RPMI7951 (cell line): ENCODE data around the gene GAS2L2. TPM values are rescaled to one million over a fixed set of nuclear protein-coding genes. Genes with fewer than 3 reads are reported as not detected.

ENCODE experiments used
- DNase-seq: peaks from one replicate; pipeline ENCODE4 v3.0.0-alpha.2; 2012; ENCODE audit warnings: low read depth
- total RNA-seq: library from RNA; depleted of rRNA; stranded (reverse); fragments of >200 nt; shearing (Covaris generic); gene quantifications from 2 replicates; pipeline ENCODE4 v1.2.3, GENCODE V29; 2014; rRNA removed

Gene GAS2L2
- total RNA-seq, 1 experiment from 2014 or later, result not detected

GRCh38 chr17:35695613-35696012, 57.4 kb downstream of the GAS2L2 start:
- no peak for DNase-seq

- DNase-seq, result no peak
Measured at GRCh38 chr17:35694906-35695305, 58.1 kb downstream of the GAS2L2 start.

Other genes starting within 250 kb of the GAS2L2 start
- 0.20 TPM in 1 of 2 replicates, not detected in the other for gene SLFN12L, start 215.6 kb downstream of the GAS2L2 start, total RNA-seq
- not detected in 2 replicates for gene SLFN14, start 192.4 kb downstream of the GAS2L2 start, total RNA-seq
- gene PEX12, start 174.7 kb downstream of the GAS2L2 start, total RNA-seq, result 7.7 and 9.3 TPM in 2 replicates
- 47.2 and 64.0 TPM in 2 replicates for gene AP2B1, start 165.9 kb downstream of the GAS2L2 start, total RNA-seq
- gene RASL10B, start 21.6 kb downstream of the GAS2L2 start, total RNA-seq, result 1.1 and 1.6 TPM in 2 replicates
- not detected in 2 replicates for gene C17orf50, start 7.6 kb upstream of the GAS2L2 start, total RNA-seq
- gene MMP28, start 42.4 kb upstream of the GAS2L2 start, total RNA-seq, result not detected in 2 replicates
- 14.0 and 15.3 TPM in 2 replicates for gene TAF15, start 56.2 kb upstream of the GAS2L2 start, total RNA-seq
- not detected in 2 replicates for gene HEATR9, start 115.7 kb upstream of the GAS2L2 start, total RNA-seq
- gene CCL5, start 127.1 kb upstream of the GAS2L2 start, total RNA-seq, result 2.7 and 4.0 TPM in 2 replicates
- gene RDM1, start 177.5 kb upstream of the GAS2L2 start, total RNA-seq, result 0.96 and 2.4 TPM in 2 replicates
- not detected in 2 replicates for gene LYZL6, start 190.5 kb upstream of the GAS2L2 start, total RNA-seq
- not detected in 2 replicates for gene CCL16, start 228.3 kb upstream of the GAS2L2 start, total RNA-seq
- not detected in 2 replicates for gene CCL14, start 233.5 kb upstream of the GAS2L2 start, total RNA-seq
- gene CCL15, start 248.3 kb upstream of the GAS2L2 start, total RNA-seq, result not detected in 2 replicates